Astrocyte (in vitro differentiated cells and primary cell): ENCODE results near the gene C20orf96.

Experiments used
- CTCF ChIP-seq: IDR thresholded peaks from 2 replicates; pipeline ENCODE4 v1.5.1; 2011; ENCODE audit warnings: low read depth, mild to moderate bottlenecking, inconsistent platforms, low read length, moderate library complexity; ENCODE audit not compliant: insufficient read depth
- EZH2 ChIP-seq: IDR thresholded peaks from 2 replicates; pipeline ENCODE4 v1.6.1; 2012; ENCODE audit warnings: mild to moderate bottlenecking, low read length, inconsistent platforms; ENCODE audit not compliant: insufficient read depth

GRCh38 chr20:328975-329695 is 38.6 kb upstream of the C20orf96 start:
- TF ChIP-seq CTCF (no peak), EZH2 (no peak)
